ENCODE measurements around the gene RNGTT. TPM values are rescaled to one million over a fixed set of nuclear protein-coding genes. Genes with fewer than 3 reads are reported as not detected.
"Not testable (repeated sequence)": the region's sequence is repeated elsewhere in the genome, so short reads cannot be mapped to it uniquely, and the experiment has no call there.

RNGTT gene
- total RNA-seq, 2 experiments from 2014 or later, result 22.1 to 22.2 TPM

GRCh38 chr6:88984606-88985005 lies 21.2 kb upstream of the RNGTT start:
- peaks cover 2% of the 10 kb centered on the region for H3K4me1 Mint-ChIP-seq (ENCODE audit: low read depth)
- ATAC-seq, result no peak
- no peaks in the 10 kb centered on the region for H3K27me3 Mint-ChIP-seq
- no peak overlapping the region for H3K4me3 Mint-ChIP-seq
- no peak for DNase-seq
- ChIA-PET CTCF (interaction anchor here (1.0 to 3.5 kb wide), 6 partner anchors 9 to 258 kb away, joined by 3 to 52 read pairs (median 14); partner anchors contain the start of gene PNRC1), POLR2A (interaction anchor here (1.3 kb wide), 1 partner anchor 96 kb away, joined by 5 read pairs; the partner anchor contains the start of gene PNRC1)
- H3K36me3 Mint-ChIP-seq (ENCODE audit: low read depth), result no peaks in the 10 kb centered on the region
- intact Hi-C loops (cut with micrococcal nuclease), result loop anchor here (5.0 to 10.0 kb wide), 3 partner anchors 93 to 380 kb away; partner anchors contain the start of gene PM20D2
- no peak for TF ChIP-seq CTCF (IDR thresholded peaks at IDR 0.05)
- H3K27ac Mint-ChIP-seq, result no peak overlapping the region
- H3K9me3 Mint-ChIP-seq, result no peaks in the 10 kb centered on the region

DNA sequence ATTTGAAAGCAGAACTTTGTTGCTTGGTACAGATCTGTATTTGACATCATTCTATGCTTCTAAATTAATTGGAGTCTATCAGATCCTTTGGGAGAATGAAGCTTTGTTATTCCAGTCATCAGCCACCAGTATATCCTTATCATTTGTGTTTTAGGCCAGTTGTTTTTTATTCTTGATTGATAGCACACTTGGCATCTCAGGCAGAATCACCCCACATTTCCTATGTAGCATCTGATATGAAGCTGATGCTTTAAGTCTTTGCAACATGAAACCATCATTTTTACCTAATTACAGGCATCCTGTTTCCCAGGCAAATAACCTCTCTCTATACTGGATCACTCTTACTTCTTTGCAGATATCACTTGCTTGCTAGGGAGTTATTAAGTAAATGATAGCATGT lies 20.7 kb upstream of the RNGTT start:
- DNase-seq, result no peak
- Mint-ChIP-seq H3K4me3 (no peak overlapping the region), H3K9me3 (no peaks in the 10 kb centered on the region)

GRCh38 chr6:88983532-88983931 lies 20.1 kb upstream of the RNGTT start:
- ChIA-PET CTCF (interaction anchor here (0.8 to 3.5 kb wide), 37 partner anchors 8 to 448 kb away, joined by 3 to 52 read pairs (median 6); partner anchors contain the start of genes PM20D2, PNRC1, RNGTT and SRSF12), POLR2A (interaction anchor here (1.2 to 1.9 kb wide), 4 partner anchors 28 to 161 kb away, joined by 4 to 5 read pairs (median 4); partner anchors contain the start of gene PNRC1)
- H3K27me3 Mint-ChIP-seq, result no peaks in the 10 kb centered on the region
- intact Hi-C loops (cut with micrococcal nuclease), result loop anchor here (2.0 to 10.0 kb wide), 4 partner anchors 94 to 381 kb away; partner anchors contain the start of gene PM20D2
- DNase-seq (peak; percentile 29), ATAC-seq (peak; percentile 38)
- no peak for TF ChIP-seq CTCF (IDR thresholded peaks at IDR 0.05)
- no peaks in the 10 kb centered on the region for H3K9me3 Mint-ChIP-seq
- peaks cover 2% of the 10 kb centered on the region for H3K4me1 Mint-ChIP-seq (ENCODE audit: low read depth)
- H3K4me3 Mint-ChIP-seq, result no peak overlapping the region
- no peak overlapping the region for H3K27ac Mint-ChIP-seq
- H3K36me3 Mint-ChIP-seq (ENCODE audit: low read depth), result no peaks in the 10 kb centered on the region

More for the DNA sequence above, 20.7 kb upstream of the RNGTT start:
- no peak for TF ChIP-seq CTCF (IDR thresholded peaks at IDR 0.05)
- Mint-ChIP-seq H3K27ac (no peak overlapping the region), H3K27me3 (no peaks in the 10 kb centered on the region), H3K4me1 (ENCODE audit: low read depth) (peaks cover 2% of the 10 kb centered on the region), H3K36me3 (ENCODE audit: low read depth) (no peaks in the 10 kb centered on the region)
- ChIA-PET CTCF (interaction anchor here (0.8 to 3.5 kb wide), 18 partner anchors 9 to 366 kb away, joined by 3 to 52 read pairs (median 8); partner anchors contain the start of genes PM20D2, PNRC1 and RNGTT), POLR2A (interaction anchor here (1.3 to 1.9 kb wide), 2 partner anchors 97 to 160 kb away, joined by 4 to 5 read pairs; partner anchors contain the start of gene PNRC1)
- intact Hi-C loops (cut with micrococcal nuclease), result loop anchor here (5.0 to 10.0 kb wide), 3 partner anchors 93 to 381 kb away; partner anchors contain the start of gene PM20D2
- ATAC-seq, result no peak

DNA sequence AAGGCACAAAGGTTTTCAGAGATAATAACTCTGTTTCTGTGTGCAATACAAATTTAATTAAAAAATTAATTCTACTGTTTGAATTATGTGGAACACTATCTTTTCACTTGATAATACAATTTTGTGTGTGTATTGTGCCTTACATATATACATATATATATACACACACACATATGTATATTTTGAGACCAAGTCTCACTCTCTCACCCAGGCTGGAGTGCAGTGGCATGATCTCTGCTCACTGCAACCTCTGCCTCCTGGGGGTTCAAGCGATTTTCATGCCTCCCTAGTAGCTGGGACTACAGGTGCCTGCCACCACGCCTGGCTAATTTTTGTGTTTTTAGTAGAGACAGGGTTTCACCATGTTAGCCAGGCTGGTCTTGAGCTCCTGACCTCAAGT lies 19.7 kb upstream of the RNGTT start:
- not testable (repeated sequence) for H3K27ac Mint-ChIP-seq; H3K27me3 Mint-ChIP-seq; H3K36me3 Mint-ChIP-seq (ENCODE audit: low read depth); ATAC-seq; H3K4me1 Mint-ChIP-seq (ENCODE audit: low read depth); DNase-seq; H3K4me3 Mint-ChIP-seq; H3K9me3 Mint-ChIP-seq
- CTCF ChIA-PET, result interaction anchor here (0.7 to 3.5 kb wide), 51 partner anchors 8 to 449 kb away, joined by 3 to 52 read pairs (median 6); partner anchors contain the start of genes GABRR2, PM20D2, PNRC1 and RNGTT
- POLR2A ChIA-PET, result interaction anchor here (1.0 to 1.9 kb wide), 5 partner anchors 29 to 161 kb away, joined by 4 read pairs; partner anchors contain the start of gene PNRC1
- intact Hi-C loops (cut with micrococcal nuclease), result loop anchor here (2.0 to 10.0 kb wide), 4 partner anchors 94 to 382 kb away; partner anchors contain the start of gene PM20D2

DNA sequence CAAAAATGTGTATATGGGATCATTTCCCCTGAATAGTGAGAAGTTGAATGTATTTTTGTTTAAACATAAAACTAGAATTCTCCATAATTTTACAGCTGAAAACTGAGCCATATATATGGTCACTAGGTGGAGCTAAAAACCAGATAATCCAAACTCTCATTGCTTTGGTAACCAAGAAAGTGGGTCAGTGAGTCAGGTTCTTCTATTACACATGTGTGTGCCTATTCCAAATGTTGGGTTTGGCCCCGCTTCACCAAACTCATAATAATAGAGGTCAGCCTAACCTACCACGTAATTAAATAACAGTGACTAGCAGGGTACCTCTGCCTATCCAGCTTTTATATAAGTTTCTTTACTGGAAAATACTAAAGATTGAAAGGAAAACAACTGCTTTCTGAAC lies 19.3 kb upstream of the RNGTT start:
- Mint-ChIP-seq H3K4me1 (ENCODE audit: low read depth) (peaks cover 2% of the 10 kb centered on the region), H3K9me3 (no peaks in the 10 kb centered on the region), H3K27ac (no peak overlapping the region), H3K36me3 (ENCODE audit: low read depth) (no peaks in the 10 kb centered on the region), H3K4me3 (no peak overlapping the region), H3K27me3 (no peaks in the 10 kb centered on the region)
- DNase-seq, result peak; percentile 40
- peak; percentile 95 for ATAC-seq
- peak; percentile 73 for TF ChIP-seq CTCF (IDR thresholded peaks at IDR 0.05)
- intact Hi-C loops (cut with micrococcal nuclease), result loop anchor here (2.0 to 10.0 kb wide), 4 partner anchors 95 to 382 kb away; partner anchors contain the start of gene PM20D2
- POLR2A ChIA-PET, result interaction anchor here (0.6 to 1.9 kb wide), 6 partner anchors 29 to 163 kb away, joined by 4 read pairs; partner anchors contain the start of genes PM20D2 and PNRC1
- CTCF ChIA-PET, result interaction anchor here (0.7 to 3.5 kb wide), 58 partner anchors 8 to 449 kb away, joined by 3 to 52 read pairs (median 5); partner anchors contain the start of genes GABRR2, PM20D2, PNRC1 and RNGTT

Measured in activated CD8-positive, alpha-beta T cell treated with anti-CD3 and anti-CD28 coated beads for 36 hours (primary cell).